Metanephros (tissue), 2 donors: Measurements from ENCODE around the gene C9orf85. TPM values are rescaled to one million over a fixed set of nuclear protein-coding genes. Genes with fewer than 3 reads are reported as not detected.

ENCODE experiments used
- small RNA-seq: library from RNA; depleted of rRNA; stranded (forward); fragments of <200 nt; gene quantifications from one replicate; pipeline ENCODE3, GENCODE V24; 2014; ENCODE audit warnings: low replicate concordance
- total RNA-seq: library from RNA; depleted of rRNA; stranded (reverse); fragments of >200 nt; gene quantifications from one replicate; pipeline ENCODE4 v1.2.3, GENCODE V29; 2014

Gene C9orf85
- total RNA-seq = 14.2 TPM

GRCh38 chr9:71911061-71911907, at the start of gene C9orf85, which contains the start of gene ABHD17B:
TSS of gene C9orf85 (plus strand) at chr9:71911639. CDS start at chr9:71911735, 96 bp downstream.
TSS of gene ABHD17B (minus strand) at chr9:71911193. CDS start at chr9:71875080, 36,113 bp downstream.

Small RNAs within 50 kb of the gene (small RNA-seq; reads per million reads assigned to genes)
- gene HSPB1P1 = not detected
- gene RF00019 = not detected

Other genes starting within 250 kb of the C9orf85 start
- 45.8 TPM for gene CEMIP2, start 143.1 kb upstream of the C9orf85 start, total RNA-seq
- 36.3 TPM for gene ABHD17B, start 446 bp upstream of the C9orf85 start, total RNA-seq
- not detected for gene C9orf57, start 149.0 kb downstream of the C9orf85 start, total RNA-seq
- gene GDA, start 237.8 kb downstream of the C9orf85 start, total RNA-seq = 0.88 TPM